GM23338 (cell line): ENCODE data around the gene KAT6B.

Experiments
- CTCF ChIP-seq, 2 experiments: fragments of 200-600 bp in 1 of 2; sonication (generic) in 1 of 2; conservative IDR thresholded peaks; 2 replicates each; pipeline versions ENCODE4 v1.5.1 to v1.6.1; 2016 to 2017; ENCODE audit warnings: antibody characterized with exemption in 2 of 2, low read depth in 2 of 2, mild to moderate bottlenecking in 2 of 2, moderate library complexity in 1 of 2
- JUNB ChIP-seq: IDR thresholded peaks from one replicate; pipeline ENCODE4 v1.6.1; 2016; ENCODE audit warnings: antibody characterized with exemption; ENCODE audit not compliant: unreplicated experiment

GRCh38 chr10:74874649-74875048 lies 48.2 kb downstream of the KAT6B start:
- TF ChIP-seq CTCF (conservative IDR thresholded peaks at IDR 0.05; ENCODE audit: low read depth in 2 of 2) (no peak), JUNB (no peak)
